GM04503 (cell line): ENCODE measurements around the gene TSHZ2.

Source experiments
- DNase-seq: peaks from one replicate; pipeline ENCODE4 v3.0.0-alpha.2; 2012; ENCODE audit warnings: low read depth

The TSHZ2 gene

GRCh38 chr20:53069132-53069531 lies 97.0 kb downstream of the TSHZ2 start:
- no peak for DNase-seq

GRCh38 chr20:53070224-53070623 lies 98.1 kb downstream of the TSHZ2 start:
- DNase-seq = no peak

GRCh38 chr20:53070706-53071392 lies 98.7 kb downstream of the TSHZ2 start:
- no peak for DNase-seq

DNA sequence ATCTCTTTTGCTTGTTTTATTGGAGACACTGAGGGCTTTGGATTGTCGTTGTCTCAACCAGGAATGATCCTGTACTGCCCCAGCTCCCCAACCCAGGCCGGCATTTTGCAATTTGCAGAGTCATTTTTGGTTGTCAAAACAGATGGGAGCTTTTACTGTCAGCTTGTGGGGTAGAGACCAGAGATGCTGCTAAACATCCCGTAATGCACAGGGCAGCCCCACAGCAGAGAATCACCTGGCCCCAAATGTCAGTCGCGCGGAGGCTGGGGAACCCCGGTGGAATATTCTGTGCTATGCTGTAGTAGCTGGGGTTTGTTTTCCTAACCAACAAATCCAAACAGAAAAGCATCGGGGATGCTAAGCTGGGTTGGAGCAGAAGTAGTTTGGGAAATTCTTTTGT lies 99.7 kb downstream of the TSHZ2 start:
- no peak for DNase-seq

- DNase-seq = no peak
Measured at GRCh38 chr20:53072923-53073579, 100.9 kb downstream of the TSHZ2 start.

GRCh38 chr20:53073636-53074415 lies 101.7 kb downstream of the TSHZ2 start:
- DNase-seq = no peak

DNA sequence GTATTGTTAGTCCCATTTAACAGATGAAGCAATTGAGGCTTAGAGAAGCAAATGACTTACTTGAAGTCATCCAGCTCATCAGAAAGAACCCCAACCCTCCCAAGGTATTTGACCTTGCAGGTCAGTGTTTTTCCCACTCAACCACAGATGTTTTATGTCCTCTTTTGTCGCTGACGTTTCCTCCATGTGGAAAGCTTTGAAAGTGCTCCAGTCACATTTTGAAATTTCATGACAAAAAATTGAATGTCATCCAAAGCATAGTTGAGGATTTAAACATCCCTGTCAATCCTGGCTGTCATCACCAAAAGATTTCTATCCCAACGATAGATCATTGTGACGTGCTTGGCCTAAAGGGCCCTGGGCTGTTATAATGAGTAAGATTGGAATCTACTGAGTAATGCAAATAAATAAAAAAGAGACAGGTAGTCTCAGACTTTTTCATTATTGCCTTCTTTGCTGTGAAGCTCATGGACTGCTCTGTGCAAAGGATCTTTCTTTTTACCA lies 102.7 kb downstream of the TSHZ2 start:
- DNase-seq = peak; percentile 83

DNA sequence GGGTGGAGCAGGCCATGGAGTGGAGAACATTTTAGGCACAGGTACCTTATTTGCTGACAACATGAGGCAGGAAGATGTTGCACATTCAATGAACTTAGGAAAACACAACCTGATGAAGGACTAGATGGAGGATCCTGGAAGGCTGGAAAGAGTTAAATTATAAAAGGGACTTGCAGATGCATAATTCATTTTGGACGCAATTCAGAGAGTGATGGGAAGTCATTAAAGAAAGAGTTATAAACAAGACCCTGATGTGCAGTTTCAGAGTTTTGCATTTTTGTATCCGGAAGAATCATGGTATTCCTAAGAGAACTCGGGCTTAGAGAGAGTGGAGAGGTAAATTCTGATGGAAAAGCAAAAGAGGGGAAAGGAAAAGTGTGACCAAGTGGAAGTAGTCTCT lies 104.5 kb downstream of the TSHZ2 start:
- DNase-seq = no peak

- DNase-seq = peak; percentile 33
Measured at GRCh38 chr20:53077373-53078205, 105.4 kb downstream of the TSHZ2 start.

DNA sequence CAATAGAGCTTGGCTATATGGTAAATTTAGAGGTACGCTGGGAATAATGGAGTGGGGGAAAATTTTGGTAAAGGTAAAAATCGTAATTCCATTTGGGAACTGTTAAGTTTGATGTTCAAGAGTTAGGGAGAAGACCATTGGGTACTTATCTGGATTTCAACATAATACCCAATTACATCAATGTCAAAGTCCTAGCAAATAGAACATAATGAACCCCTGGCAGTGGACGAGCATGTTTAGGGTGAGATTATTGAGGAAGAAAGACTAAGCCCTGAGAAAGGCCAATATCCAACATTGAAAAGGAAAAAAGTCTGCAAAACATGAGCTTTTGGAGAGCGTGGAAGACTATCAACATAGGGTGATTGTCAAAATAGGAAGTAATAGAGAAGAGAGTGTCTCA lies 106.6 kb downstream of the TSHZ2 start:
- DNase-seq = no peak

GRCh38 chr20:53079261-53079691 lies 107.1 kb downstream of the TSHZ2 start:
- DNase-seq = no peak

GRCh38 chr20:53079828-53080686 lies 107.9 kb downstream of the TSHZ2 start:
- DNase-seq = no peak

DNA sequence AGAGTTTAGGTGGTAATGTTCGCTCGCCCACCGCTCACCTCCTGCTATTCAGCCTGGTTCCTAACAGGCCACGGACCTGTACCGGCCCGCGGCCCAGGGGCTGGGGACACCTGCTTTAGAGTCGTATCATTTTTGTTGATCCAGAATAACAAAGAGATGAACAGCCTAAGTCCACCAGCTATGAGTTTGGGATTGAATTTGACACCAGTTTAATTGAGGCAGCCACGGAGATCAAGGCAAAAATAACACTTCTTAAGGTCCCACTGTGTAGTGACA lies 108.5 kb downstream of the TSHZ2 start:
- DNase-seq = no peak

GRCh38 chr20:53080969-53081871 lies 109.1 kb downstream of the TSHZ2 start:
- DNase-seq = no peak

- no peak for DNase-seq
Measured at GRCh38 chr20:53081916-53082863, 110.0 kb downstream of the TSHZ2 start.

- DNase-seq = no peak
Measured at GRCh38 chr20:53083411-53083810, 111.3 kb downstream of the TSHZ2 start.

- DNase-seq = no peak
Measured at GRCh38 chr20:53084408-53084997, 112.3 kb downstream of the TSHZ2 start.

DNA sequence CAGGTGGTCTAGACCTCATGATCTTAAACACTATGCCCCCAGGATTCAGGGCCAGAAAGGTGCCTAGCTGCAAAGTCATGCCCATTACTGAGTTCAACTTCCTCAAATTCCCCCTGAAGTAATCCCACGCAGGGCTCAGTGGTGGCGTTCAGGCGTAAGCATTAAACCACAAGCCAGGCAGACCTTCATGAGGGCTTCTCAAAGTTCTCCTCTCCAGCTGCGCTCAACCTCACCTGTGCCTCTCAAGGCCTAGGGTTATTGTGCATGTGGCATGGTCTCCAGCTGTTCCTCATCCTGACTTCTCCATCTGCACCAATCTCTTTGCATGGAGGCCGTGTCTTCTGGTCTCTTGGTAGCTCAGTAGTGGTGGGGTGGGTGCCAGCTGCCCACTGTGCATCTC lies 113.6 kb downstream of the TSHZ2 start:
- DNase-seq = no peak
